ENCODE results near the gene SUCLG2. TPM values are rescaled to one million over a fixed set of nuclear protein-coding genes. Genes with fewer than 3 reads are reported as not detected.

The SUCLG2 gene
- total RNA-seq, 4 donors from 2014 or later: 29.5 to 40.2 (median 35.7) TPM

DNA sequence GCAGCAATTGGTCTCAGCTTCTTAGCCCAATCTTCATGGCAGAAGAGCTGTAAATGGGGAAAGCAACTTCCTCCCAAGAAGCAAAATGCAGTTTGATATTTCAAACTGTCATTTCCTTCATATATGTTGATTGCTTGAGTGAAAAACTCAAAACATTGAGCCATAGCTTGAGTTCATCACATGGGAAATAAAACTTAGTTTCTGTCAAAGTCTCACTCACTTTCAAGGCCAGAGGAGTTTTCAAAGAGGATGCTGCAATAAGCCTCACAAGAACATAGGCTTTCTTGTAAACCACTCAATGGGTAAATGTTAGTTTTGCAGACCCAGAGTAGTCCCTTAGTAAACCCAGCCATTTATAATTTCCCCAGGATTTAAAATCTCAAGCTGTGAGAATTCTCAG is 29.1 kb upstream of the SUCLG2 start:
- H3K4me1 ChIP-seq: no peaks in the 10 kb centered on the region

GRCh38 chr3:67678665-67679064 is 24.3 kb upstream of the SUCLG2 start:
- H3K4me1 ChIP-seq: no peaks in the 10 kb centered on the region
- no peak overlapping the region for H3K4me3 ChIP-seq
- no peak for TF ChIP-seq EP300 (IDR thresholded peaks at IDR 0.05)
- TF ChIP-seq, protein P1, sequence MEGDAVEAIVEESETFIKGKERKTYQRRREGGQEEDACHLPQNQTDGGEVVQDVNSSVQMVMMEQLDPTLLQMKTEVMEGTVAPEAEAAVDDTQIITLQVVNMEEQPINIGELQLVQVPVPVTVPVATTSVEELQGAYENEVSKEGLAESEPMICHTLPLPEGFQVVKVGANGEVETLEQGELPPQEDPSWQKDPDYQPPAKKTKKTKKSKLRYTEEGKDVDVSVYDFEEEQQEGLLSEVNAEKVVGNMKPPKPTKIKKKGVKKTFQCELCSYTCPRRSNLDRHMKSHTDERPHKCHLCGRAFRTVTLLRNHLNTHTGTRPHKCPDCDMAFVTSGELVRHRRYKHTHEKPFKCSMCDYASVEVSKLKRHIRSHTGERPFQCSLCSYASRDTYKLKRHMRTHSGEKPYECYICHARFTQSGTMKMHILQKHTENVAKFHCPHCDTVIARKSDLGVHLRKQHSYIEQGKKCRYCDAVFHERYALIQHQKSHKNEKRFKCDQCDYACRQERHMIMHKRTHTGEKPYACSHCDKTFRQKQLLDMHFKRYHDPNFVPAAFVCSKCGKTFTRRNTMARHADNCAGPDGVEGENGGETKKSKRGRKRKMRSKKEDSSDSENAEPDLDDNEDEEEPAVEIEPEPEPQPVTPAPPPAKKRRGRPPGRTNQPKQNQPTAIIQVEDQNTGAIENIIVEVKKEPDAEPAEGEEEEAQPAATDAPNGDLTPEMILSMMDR (IDR thresholded peaks at IDR 0.05): no peak
- no peaks in the 10 kb centered on the region for H3K9me3 ChIP-seq
- H3K27ac ChIP-seq: no peak overlapping the region
- no peaks in the 10 kb centered on the region for H3K36me3 ChIP-seq
- no peaks in the 10 kb centered on the region for H3K27me3 ChIP-seq
- no peak for DNase-seq (ENCODE audit: low spot score in 2 of 2)

More for the DNA sequence above, 29.1 kb upstream of the SUCLG2 start:
- H3K9me3 ChIP-seq: no peaks in the 10 kb centered on the region
- TF ChIP-seq POLR2AphosphoS5 (IDR thresholded peaks at IDR 0.05): no peak
- no peak for TF ChIP-seq EP300 (IDR thresholded peaks at IDR 0.05)
- no peak for TF ChIP-seq POLR2A (IDR thresholded peaks at IDR 0.05)
- TF ChIP-seq, protein P1 (IDR thresholded peaks at IDR 0.05): no peak
- no peaks in the 10 kb centered on the region for H3K36me3 ChIP-seq
- no peak overlapping the region for H3K4me3 ChIP-seq
- no peak overlapping the region for H3K27ac ChIP-seq
- H3K27me3 ChIP-seq: no peaks in the 10 kb centered on the region
- DNase-seq (ENCODE audit: low spot score in 2 of 2): no peak

DNA sequence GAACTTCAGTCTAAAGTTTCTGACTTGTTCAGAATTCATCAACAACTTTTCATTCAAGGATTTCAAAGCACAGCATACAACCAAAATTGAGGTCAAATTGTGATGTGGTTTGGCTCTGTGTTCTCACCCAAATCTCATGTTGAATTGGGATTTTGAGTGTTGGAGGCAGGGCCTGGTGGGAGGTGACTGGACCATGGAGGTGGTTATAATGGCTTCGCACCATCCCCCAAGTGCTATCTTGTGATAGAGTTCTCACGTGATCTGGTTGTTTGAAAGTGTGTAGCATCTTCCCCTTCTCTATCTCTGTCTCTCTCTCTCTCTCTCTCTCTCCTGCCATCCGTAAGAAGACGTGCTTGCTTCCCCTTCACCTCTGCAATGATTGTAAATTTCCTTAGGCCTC is 19.6 kb upstream of the SUCLG2 start:
- Histone ChIP-seq H3K27ac (no peak overlapping the region), H3K4me3 (no peak overlapping the region), H3K27me3 (no peaks in the 10 kb centered on the region), H3K36me3 (no peaks in the 10 kb centered on the region), H3K9me3 (no peaks in the 10 kb centered on the region), H3K4me1 (no peaks in the 10 kb centered on the region)
- 83% methylated on average over 4 of the region's 4 CpGs for WGBS
- no peak for DNase-seq (ENCODE audit: low spot score in 2 of 2)
- TF ChIP-seq EP300 (IDR thresholded peaks at IDR 0.05) (no peak), POLR2A (IDR thresholded peaks at IDR 0.05) (no peak), POLR2AphosphoS5 (IDR thresholded peaks at IDR 0.05) (no peak)
- TF ChIP-seq, protein P1 (IDR thresholded peaks at IDR 0.05): no peak

DNA sequence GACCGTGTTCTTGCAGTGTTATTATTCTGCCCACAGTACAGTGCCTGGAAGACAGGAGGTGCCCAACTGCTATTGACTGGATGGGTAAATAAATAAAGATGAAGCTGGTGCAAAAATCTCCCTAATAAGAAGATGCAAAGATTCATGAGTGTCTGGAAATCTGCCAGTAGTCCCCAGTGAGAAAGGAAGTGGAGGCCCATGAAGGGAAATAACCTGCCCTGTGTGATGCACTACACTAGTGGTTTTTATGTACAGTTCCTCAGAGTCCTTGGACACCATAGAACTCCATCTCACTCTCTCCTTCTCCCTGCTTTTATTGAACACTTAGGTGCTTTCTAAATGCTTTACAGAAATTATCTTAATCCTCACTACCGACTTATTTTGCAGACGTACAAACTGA is 8.3 kb upstream of the SUCLG2 start:
- Histone ChIP-seq H3K36me3 (no peaks in the 10 kb centered on the region), H3K4me1 (no peaks in the 10 kb centered on the region), H3K27me3 (no peaks in the 10 kb centered on the region), H3K4me3 (no peak overlapping the region), H3K27ac (no peak overlapping the region), H3K9me3 (no peaks in the 10 kb centered on the region)
- DNase-seq (ENCODE audit: low spot score in 2 of 2): no peak
- 95% methylated on average over 3 of the region's 3 CpGs for WGBS
- no peak for TF ChIP-seq EP300 (IDR thresholded peaks at IDR 0.05)
- TF ChIP-seq POLR2AphosphoS5 (IDR thresholded peaks at IDR 0.05): no peak
- TF ChIP-seq POLR2A (IDR thresholded peaks at IDR 0.05): no peak
- TF ChIP-seq, protein P1 (IDR thresholded peaks at IDR 0.05): no peak

- Histone ChIP-seq H3K27ac (no peak overlapping the region), H3K27me3 (no peaks in the 10 kb centered on the region), H3K36me3 (no peaks in the 10 kb centered on the region), H3K4me1 (no peaks in the 10 kb centered on the region), H3K9me3 (no peaks in the 10 kb centered on the region), H3K4me3 (no peak overlapping the region)
- TF ChIP-seq POLR2AphosphoS5 (IDR thresholded peaks at IDR 0.05) (no peak), EP300 (IDR thresholded peaks at IDR 0.05) (no peak), POLR2A (IDR thresholded peaks at IDR 0.05) (no peak)
- TF ChIP-seq, protein P1 (IDR thresholded peaks at IDR 0.05): no peak
- WGBS: 75% methylated on average over 1 of the region's 1 CpG
- DNase-seq (ENCODE audit: low spot score in 2 of 2): no peak
Measured at GRCh38 chr3:67661089-67661488, 6.7 kb upstream of the SUCLG2 start.
